Measurements from ENCODE around the gene AKT2.

GRCh38 chr19:40220674-40221073, 64.5 kb downstream of the AKT2 start:
- TF ChIP-seq CTCF (IDR thresholded peaks at IDR 0.05) (no peak), EZH2phosphoT487 (IDR thresholded peaks at IDR 0.05) (no peak), EZH2 (IDR thresholded peaks at IDR 0.05) (no peak)
